Measurements from ENCODE around the gene GOLGA6L7. TPM values are rescaled to one million over a fixed set of nuclear protein-coding genes. Genes with fewer than 3 reads are reported as not detected.

The GOLGA6L7 gene
- total and polyA plus RNA-seq, 2 of the 13 experiments (the other 11 are each of a cell fraction or from before 2014, with no cell fraction given) = not detected

- TF ChIP-seq ZNF687 (CRISPR knock-in tag; IDR thresholded peaks at IDR 0.05) (peak; percentile 31; the same call in 1 of the 2 replicates), ZNF800 (CRISPR knock-in tag; IDR thresholded peaks at IDR 0.05) (0 out of 2 replicates have a peak, but pooled peaks have one; percentile 29)
These were observed 37.4 kb upstream of the GOLGA6L7 start, which contains the start of gene APBA2 (continued) for GRCh38 chr15:28885630-28886430.

- intact Hi-C loops (cut with micrococcal nuclease; ENCODE audit: unreplicated experiment) (no loop called here), in situ Hi-C loops (cut with HindIII; ENCODE audit: extremely low pct_ligation_motif_present, low pct_unique_long_range_greater_than_20kb) (no loop called here)
- no peak overlapping the region for H2AFZ ChIP-seq (ENCODE audit: low read length)
- BruUV-seq (replicated peaks) = no TSS peak
- CTCF ChIA-PET (ENCODE audit: low intra/inter-chr PET ratio, low total read pairs) = no interaction called here
- H3K36me3 ChIP-seq (replicated peaks in 1 of 2; ENCODE audit: control insufficient read depth in 1 of 2, insufficient read depth in 2 of 2, low read length in 2 of 2) = no peaks in the 10 kb centered on the region
- POLR2A ChIA-PET = no interaction called here
- no peaks in the 10 kb centered on the region for H4K20me1 ChIP-seq (ENCODE audit: insufficient read depth, low read length)
- no peak overlapping the region for H3K27ac ChIP-seq (ENCODE audit: extremely low read length, insufficient read depth, low read length)
- ATAC-seq (peak; percentile 21), DNase-seq (ENCODE audit: low spot score) (no peak), FAIRE-seq (no peak)
- peaks cover 23% of the 10 kb centered on the region for H3K4me1 ChIP-seq (ENCODE audit: insufficient read depth, low read length)
- peaks cover 3 to 25% of the 10 kb centered on the region in 2 experiments; a peak in 3 of 5 replicates for H3K27me3 ChIP-seq (ENCODE audit: control insufficient read depth in 1 of 2, insufficient read depth in 2 of 2, low read length in 2 of 2)
- H3K9ac ChIP-seq (ENCODE audit: insufficient read depth, low read depth, low read length) = no peak overlapping the region
- no peaks in the 10 kb centered on the region for H3K9me3 ChIP-seq (ENCODE audit: low read length)
- H3K79me2 ChIP-seq (ENCODE audit: insufficient read depth, low read length) = no peaks in the 10 kb centered on the region
- peak overlapping the region; percentile 40 to 62 (median 44); a peak in 3 of 6 replicates for H3K4me3 ChIP-seq (replicated peaks in 1 of 3; ENCODE audit: insufficient read depth in 1 of 3, low read depth in 2 of 3, low read length in 3 of 3)
- 18% methylated on average over 25 of the region's 31 CpGs for WGBS (ENCODE audit: low lambda C conversion rate)
- peak overlapping the region; percentile 58 for H3K4me2 ChIP-seq (ENCODE audit: low read depth, low read length)
- no peak for TF ChIP-seq ZNF431 (CRISPR knock-in tag; IDR thresholded peaks at IDR 0.05; ENCODE audit: borderline replicate concordance, low read depth)
- no peak for TF ChIP-seq ZNF136 (CRISPR knock-in tag; IDR thresholded peaks at IDR 0.05; ENCODE audit: low read depth)
- no peak for TF ChIP-seq ZNF691 (CRISPR knock-in tag; IDR thresholded peaks at IDR 0.05; ENCODE audit: borderline replicate concordance, low read depth)
These were observed 36.7 kb upstream of the GOLGA6L7 start for GRCh38 chr15:28885128-28885629.

All from HepG2 (cell line).